HG03064 (cell line): Measurements from ENCODE around the gene CALU.

ENCODE experiments used
- ATAC-seq: cut with Tn5 transposase; IDR thresholded peaks from one replicate; pipeline ENCODE4 v1.9.1; 2021; ENCODE audit warnings: low read depth; ENCODE audit not compliant: unreplicated experiment

The CALU gene

GRCh38 chr7:128721376-128721775 is 17.8 kb upstream of the CALU start:
- no peak for ATAC-seq

- ATAC-seq, result no peak
Observed at GRCh38 chr7:128724743-128725142, 14.4 kb upstream of the CALU start.

- ATAC-seq, result no peak
Observed at GRCh38 chr7:128725531-128725930, 13.6 kb upstream of the CALU start.

- ATAC-seq, result no peak
Observed at GRCh38 chr7:128726059-128726736, 13.0 kb upstream of the CALU start.

GRCh38 chr7:128726737-128727072 is 12.5 kb upstream of the CALU start:
- ATAC-seq, result no peak

- no peak for ATAC-seq
Observed at GRCh38 chr7:128727239-128727638, 11.9 kb upstream of the CALU start.

GRCh38 chr7:128728598-128728997 is 10.6 kb upstream of the CALU start:
- ATAC-seq, result no peak

GRCh38 chr7:128729494-128729893 is 9.7 kb upstream of the CALU start:
- ATAC-seq, result no peak

GRCh38 chr7:128731184-128731583 is 8.0 kb upstream of the CALU start:
- no peak for ATAC-seq

- no peak for ATAC-seq
Observed at GRCh38 chr7:128732521-128733277, 6.5 kb upstream of the CALU start.

- ATAC-seq, result no peak
Observed at GRCh38 chr7:128733278-128733645, 5.9 kb upstream of the CALU start.

- no peak for ATAC-seq
Observed at GRCh38 chr7:128734890-128735289, 4.3 kb upstream of the CALU start.

GRCh38 chr7:128735436-128735835 is 3.7 kb upstream of the CALU start:
- no peak for ATAC-seq

- ATAC-seq, result no peak
Observed at GRCh38 chr7:128737441-128737840, 1.7 kb upstream of the CALU start.

GRCh38 chr7:128737867-128738385 is 1.2 kb upstream of the CALU start:
- no peak for ATAC-seq

GRCh38 chr7:128738570-128739047 is 550 bp upstream of the CALU start:
- peak; percentile 2 for ATAC-seq

- ATAC-seq, result no peak
Observed at GRCh38 chr7:128739990-128740682, 977 bp downstream of the CALU start.

- ATAC-seq, result no peak
Observed at GRCh38 chr7:128740996-128741395, 1.8 kb downstream of the CALU start.

GRCh38 chr7:128741491-128741890 is 2.3 kb downstream of the CALU start:
- ATAC-seq, result no peak

GRCh38 chr7:128742206-128742605 is 3.0 kb downstream of the CALU start:
- no peak for ATAC-seq

GRCh38 chr7:128743112-128743772 is 4.1 kb downstream of the CALU start:
- no peak for ATAC-seq
